GM18861 (cell line): ENCODE results near the gene CD247.
A peak's percentile ranks its signal among the peaks of the same experiment; 100 is the strongest.

ENCODE experiments used
- ATAC-seq: cut with Tn5 transposase; IDR thresholded peaks from one replicate; pipeline ENCODE4 v1.9.1; 2021; ENCODE audit not compliant: unreplicated experiment

Gene CD247

DNA sequence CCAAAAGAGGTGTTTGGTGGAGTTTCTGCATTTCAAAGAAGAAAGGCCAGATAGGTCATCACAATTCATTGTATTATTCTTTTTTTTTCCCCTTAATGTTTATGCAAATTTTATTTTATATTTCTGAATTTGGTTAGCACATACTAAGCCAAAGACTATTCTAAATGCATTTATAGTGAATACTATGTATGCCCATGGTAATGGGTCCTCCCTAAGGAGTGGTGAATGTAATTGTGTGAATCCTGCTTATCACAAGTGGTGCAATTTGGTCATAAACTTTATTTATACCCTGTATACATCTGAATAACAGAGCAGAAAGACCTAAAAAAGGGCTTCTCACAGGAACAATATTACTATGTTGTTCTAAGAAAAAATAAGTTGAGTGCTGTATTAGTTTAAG is 99.1 kb downstream of the CD247 start:
- ATAC-seq: no peak

DNA sequence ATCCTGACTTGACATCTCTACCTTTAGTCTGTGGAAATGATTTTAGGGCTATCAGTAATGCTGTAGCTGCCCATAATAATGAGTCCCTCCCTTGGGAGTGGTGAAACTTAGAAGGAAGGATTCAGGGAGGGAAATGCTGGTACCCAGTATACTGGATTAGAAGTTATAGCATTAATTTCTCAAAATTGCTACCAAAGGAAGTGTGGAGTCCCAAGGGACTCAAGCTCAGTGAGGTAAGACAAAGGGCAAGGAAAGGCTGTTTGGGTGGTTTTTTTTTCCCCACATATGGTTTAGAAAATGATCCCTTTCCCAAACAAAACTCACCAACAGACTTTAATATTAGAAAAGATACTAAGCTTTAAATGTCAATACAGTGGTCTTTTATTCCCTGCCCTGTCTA is 99.9 kb downstream of the CD247 start:
- ATAC-seq: no peak

DNA sequence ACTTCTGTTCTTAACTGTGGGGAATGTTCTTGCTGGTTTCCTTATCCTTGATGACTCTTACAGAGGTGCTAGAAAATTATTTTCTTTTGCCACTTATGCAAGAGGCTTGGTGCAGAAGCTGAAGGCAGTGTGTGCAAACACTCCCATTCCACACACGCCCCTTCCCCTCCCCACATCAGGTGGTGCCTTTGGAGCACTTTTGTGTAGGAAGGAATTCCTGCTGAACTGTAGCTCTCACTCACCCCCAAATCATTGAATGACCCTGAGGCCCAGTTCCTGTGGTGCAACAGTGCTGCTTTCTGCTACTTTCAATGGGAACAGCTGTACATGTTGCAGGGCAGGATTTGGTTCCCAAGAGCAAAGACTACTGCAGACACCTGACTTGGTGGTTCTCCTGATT is 101.8 kb downstream of the CD247 start:
- no peak for ATAC-seq

- ATAC-seq: no peak
Observed at GRCh38 chr1:167413328-167413727, 105.0 kb downstream of the CD247 start.

DNA sequence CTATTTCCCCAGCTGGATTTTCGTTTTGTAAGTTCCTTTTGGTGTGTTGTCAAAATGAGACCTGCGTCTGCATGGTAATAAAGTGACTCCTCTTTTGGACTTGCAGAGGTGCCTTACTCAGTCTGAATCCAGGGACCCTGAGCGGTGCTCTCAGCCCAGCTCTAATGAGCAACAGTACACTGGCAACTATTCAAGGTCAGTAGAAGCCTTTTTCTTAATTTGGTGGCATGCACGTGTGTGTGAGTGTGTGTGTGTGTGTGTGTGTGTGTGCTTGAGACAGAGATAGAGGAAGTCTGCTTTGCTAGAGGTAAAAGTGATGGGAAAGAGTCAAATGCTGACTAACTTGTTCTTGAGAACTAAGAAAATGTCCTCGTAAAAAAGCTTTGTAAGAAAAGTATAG is 105.4 kb downstream of the CD247 start:
- ATAC-seq: no peak

GRCh38 chr1:167412072-167412471 is 106.3 kb downstream of the CD247 start:
- ATAC-seq: no peak

GRCh38 chr1:167409183-167409582 is 109.1 kb downstream of the CD247 start:
- no peak for ATAC-seq

GRCh38 chr1:167408355-167408754 is 110.0 kb downstream of the CD247 start:
- no peak for ATAC-seq

- ATAC-seq: no peak
Observed at GRCh38 chr1:167404908-167405307, 113.4 kb downstream of the CD247 start.

DNA sequence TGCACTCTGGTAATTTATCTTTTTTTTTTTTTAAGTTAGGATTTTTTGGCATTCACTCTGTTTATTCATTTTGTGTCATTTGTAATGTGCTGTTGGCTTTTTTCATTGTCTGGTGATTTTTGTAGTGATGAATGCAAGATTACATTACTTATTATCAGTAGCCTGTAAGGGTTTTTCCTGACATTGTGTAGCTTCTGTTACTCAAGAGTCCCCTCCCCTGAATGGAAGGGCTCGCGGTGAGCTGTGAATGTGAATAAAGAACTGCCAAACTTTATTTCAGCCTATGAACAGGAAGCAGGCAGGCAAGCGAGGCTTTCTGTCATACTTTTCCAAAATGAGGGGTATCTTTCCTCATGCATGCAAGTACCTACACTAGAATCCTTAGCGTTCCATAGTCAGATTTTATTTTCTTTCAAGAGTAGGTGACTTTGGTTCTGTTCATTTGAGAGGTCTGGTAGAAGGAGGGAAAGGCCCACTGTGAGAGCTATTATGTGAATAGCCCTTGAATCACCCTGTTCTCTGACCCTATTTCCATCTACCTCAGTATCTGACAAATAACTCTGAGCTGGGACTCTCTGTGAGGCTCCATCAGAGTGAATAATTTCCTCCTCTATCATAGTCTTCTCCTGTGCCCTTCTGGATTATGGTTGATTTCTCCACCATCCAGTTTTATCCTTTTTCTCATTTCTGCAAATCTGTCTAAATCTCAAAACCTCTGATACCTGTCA is 114.0 kb downstream of the CD247 start:
- no peak for ATAC-seq

DNA sequence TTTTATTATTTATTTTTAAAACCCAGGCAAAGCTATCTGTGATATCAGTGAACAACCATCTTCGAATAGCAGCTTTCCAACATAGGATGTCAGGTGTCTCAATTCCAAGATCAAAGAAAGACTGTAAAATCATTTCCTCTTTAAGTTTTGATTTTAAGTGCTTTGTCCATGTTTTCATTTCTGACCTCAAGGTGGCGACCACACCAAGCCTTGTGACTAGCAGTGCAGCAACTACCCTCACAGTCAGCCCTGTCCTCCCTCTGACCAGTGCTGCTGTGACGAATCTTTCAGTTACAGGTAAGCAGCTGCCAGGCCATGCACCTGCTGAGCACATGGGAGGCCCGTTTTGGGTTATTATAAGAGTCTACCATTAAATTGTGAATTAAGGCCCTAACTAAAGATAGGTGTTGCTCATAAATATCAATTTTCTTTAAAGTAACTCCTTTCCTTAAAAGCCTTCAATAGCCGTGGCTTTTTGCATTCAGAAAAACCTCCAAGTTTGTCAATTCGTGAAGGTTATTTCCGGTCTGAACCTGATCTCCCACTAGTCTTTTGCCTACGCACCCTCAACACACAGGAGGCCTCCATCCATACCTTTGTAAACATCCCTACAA is 117.0 kb downstream of the CD247 start:
- peak; percentile 67 for ATAC-seq

GRCh38 chr1:167400359-167400953 is 117.9 kb downstream of the CD247 start:
- ATAC-seq: no peak

DNA sequence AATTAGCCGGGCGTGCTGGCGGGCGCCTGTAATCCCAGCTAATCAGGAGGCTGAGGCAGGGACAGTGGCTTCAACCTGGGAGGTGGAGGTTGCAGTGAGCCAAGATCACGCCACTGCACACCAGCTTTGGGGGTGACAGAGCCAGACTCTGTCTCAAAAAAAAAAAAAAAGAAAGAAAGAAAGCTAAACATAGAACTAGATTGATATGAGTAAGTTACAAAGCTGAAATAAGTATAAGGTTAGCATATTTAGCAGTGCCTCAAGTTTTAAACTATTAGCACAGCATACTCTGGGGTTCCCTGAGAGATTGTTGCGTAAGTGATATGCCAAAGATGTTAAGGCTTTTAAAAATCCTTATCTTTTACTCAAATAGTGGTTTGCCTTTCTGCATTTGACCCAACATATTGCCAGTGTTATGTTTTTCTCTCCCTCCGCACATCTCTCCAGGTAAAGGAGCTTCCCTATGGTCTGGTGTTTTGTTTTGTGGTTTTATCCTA is 126.1 kb downstream of the CD247 start:
- ATAC-seq: no peak

GRCh38 chr1:167388976-167389375 is 129.4 kb downstream of the CD247 start:
- no peak for ATAC-seq

DNA sequence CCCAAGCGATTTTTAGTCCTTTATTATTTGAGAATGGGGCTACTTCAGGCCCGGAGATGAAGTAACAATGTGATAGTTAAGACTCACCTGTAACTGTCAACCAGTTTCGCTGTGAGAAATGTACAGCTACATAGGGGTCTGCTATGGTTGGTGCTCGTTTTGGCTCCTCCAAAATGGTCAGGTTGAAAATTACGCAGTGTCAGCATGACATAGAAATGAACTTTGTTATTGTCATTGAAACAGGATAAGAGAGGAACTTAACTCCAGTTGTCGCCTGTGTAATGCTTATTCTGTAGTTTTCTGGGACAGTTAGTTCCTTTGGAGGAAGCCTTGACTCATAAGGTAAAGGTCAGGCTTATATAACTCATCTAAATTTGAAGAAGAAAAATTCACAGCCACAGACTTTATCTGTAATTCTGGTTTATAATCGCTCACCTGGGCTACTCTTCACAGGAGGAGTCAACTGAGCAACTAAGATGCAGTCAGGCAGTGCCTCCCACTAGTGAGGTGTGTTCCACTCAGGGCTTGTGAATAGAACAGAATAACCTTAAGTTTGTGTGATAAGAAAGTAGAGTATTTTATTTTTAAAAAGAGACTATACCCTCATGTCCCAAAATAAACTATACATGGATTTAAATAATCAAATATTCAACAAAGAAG is 130.9 kb downstream of the CD247 start:
- no peak for ATAC-seq
